ENCODE results near the gene CSHL1. TPM values are rescaled to one million over a fixed set of nuclear protein-coding genes. Genes with fewer than 3 reads are reported as not detected.
A peak's percentile ranks its signal among the peaks of the same experiment; 100 is the strongest.
"Not testable (repeated sequence)": the region's sequence is repeated elsewhere in the genome, so short reads cannot be mapped to it uniquely, and the experiment has no call there.

Gene CSHL1
- total RNA-seq, 1 donor from 2014 or later = not detected

DNA sequence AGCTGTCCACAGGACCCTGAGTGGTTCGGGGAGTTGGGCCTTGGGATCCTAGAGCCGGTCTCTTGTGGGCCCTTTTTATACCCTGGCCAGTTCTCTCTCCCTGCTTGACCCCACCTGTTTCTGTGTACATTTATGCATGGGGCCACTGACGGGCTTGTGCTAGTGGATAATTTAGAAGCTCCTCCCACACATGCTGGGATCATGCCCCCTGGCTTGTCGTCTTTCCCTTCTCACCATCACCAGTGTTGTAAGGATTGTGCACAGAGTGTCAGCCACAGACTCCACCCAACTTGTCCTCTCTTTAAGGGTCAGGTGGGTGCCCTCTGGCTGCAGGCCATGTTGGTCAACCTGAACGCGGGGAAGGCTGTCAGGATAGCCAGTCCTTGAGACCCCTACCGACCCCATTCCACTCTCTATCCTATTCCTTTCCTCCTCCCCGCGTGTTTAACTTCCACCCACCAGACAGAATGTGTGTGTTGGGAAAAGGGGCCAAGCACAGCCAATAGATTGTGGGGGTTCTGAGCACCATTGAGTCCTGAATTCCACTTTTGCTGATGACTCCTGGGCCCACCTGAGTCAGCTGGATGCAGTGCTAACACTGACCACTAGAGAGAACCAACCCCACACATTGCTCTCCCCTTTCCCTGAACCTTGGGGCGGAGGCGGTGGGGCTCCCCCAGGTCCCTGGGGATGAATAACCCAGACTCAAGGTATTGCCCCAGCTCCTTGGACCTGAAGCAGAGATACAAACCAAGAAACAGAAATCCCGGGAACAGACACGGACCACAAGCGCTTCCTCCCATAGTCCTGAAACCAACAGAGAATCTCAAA lies 14.3 kb downstream of the CSHL1 start, which contains the start of gene CSH1:
CSH1 (minus strand) TSS at position 51 of the 831 bp plus-strand sequence. CDS start 63 bp downstream, outside the sequence.
- H3K27ac ChIP-seq, H3K27me3 ChIP-seq: not testable (repeated sequence)

DNA sequence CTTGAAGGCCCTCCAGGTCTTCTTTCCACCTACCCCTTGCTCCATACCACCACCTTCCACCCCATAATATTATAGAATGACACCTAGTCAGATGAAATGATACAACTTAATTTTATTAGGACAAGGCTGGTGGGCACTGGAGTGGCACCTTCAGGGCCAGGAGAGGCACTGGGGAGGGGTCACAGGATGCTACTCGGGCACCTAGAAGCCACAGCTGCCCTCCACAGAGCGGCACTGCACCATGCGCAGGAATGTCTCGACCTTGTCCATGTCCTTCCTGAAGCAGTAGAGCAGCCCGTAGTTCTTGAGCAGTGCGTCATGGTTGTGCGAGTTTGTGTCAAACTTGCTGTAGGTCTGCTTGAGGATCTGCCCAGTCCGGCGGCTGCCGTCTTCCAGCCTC lies 16.2 kb downstream of the CSHL1 start:
- intact Hi-C loops (cut with DNase I); DNase-seq (ENCODE audit: extremely low spot score in 2 of 2): not testable (repeated sequence)

More for the DNA sequence above, 14.3 kb downstream of the CSHL1 start, which contains the start of gene CSH1:
- H3K36me3 ChIP-seq; H3K4me1 ChIP-seq; DNase-seq (ENCODE audit: extremely low spot score in 2 of 2); H3K4me3 ChIP-seq; H3K9me3 ChIP-seq; intact Hi-C loops (cut with DNase I): not testable (repeated sequence)

DNA sequence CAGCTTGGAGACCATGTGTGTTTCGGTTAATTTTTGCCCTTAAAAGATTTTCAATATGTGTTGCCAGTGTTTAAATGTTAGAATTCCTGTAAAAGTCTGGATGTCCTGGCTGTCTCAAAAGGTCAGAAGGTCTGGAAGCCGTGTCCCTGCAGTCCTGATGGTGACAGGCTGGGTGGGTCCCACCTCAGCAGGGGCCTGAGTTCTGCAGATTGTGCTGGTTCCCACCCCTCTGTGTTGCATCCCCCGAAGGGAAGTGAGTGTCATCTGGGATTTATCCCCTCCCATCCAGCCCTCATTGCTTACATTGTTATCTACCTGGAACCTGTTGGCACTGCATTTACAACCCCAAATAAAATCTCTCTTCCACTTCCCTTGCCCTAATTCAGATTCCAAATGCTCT lies 17.0 kb downstream of the CSHL1 start:
- H3K27me3 ChIP-seq; H3K36me3 ChIP-seq; DNase-seq (ENCODE audit: extremely low spot score in 2 of 2); H3K9me3 ChIP-seq; H3K4me3 ChIP-seq; intact Hi-C loops (cut with DNase I); H3K27ac ChIP-seq; H3K4me1 ChIP-seq: not testable (repeated sequence)

More for the DNA sequence above, 16.2 kb downstream of the CSHL1 start:
- H3K36me3 ChIP-seq, H3K4me1 ChIP-seq, H3K27ac ChIP-seq, H3K27me3 ChIP-seq, H3K9me3 ChIP-seq, H3K4me3 ChIP-seq: not testable (repeated sequence)

DNA sequence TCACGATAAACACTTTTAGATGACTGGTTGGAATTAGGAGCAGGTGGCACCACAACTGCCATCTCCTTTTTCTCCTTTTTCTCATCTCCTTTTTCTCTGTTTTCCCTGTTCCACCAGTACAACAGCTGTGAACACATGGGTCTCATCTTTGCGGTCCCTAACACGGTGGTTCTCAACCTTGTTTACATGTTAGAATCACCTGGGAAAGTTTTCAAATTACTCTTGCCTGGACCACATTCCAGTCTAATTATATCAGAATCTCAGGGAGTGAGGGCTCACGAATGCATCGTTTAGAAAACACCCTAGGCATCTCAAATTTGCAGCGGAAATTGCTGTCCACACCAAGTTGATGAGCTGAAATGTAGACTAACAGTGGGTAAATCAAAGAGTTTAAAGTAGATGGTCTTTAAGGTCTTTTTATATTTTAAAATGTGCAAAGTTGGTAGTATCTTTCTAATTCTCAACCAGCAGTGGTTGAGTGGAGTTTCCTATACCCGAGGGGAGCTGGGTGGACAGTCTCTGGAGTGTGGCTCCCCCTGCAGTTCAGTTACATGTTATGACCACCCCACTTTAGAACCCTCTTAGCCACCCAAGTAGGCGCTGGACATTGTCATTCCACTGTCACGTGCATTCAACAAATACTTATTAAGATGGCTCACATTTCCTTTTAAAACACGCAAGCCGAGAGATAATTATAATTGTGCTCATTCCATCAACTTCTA lies 18.6 kb downstream of the CSHL1 start:
- intact Hi-C loops (cut with DNase I) = not testable (repeated sequence)

DNA sequence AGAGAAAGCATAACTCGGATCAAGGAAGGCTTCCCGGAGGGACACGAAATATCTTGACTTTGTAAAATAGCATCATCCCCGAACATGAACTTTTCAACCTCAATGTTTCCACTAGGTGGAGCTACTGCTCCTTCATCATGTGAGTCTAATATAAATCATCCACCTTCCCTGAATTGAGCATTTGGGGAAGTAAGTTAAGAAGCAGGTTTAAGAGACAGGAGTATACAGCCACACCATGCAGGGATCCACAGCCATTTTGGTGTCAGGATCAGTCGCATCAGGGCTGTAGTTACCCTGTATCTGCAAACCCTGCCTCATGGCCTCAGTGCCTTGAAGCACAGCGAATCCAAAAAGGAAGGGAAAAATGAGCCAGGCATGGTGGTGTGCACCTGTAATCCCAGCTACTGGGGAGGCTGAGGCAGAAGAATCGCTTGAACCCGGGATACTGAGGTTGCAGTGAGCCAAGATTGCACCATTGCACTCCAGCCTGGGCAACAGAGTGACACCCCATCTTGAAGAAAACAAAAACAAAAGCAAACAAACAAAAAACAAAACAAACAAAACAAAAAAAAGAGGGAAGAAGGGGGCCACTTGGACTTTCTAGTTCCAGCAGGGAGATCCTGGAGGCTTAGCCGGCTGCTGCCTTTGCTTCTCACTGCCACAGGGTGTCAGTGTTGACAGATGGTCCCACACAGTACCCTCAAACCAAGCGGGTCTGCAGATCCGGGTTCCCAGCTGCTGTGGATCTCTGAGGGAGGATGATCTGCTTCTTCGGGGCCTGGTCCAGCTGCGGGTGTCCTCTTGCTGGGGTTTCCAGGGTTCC lies 21.8 kb downstream of the CSHL1 start:
- TF ChIP-seq, protein P1, sequence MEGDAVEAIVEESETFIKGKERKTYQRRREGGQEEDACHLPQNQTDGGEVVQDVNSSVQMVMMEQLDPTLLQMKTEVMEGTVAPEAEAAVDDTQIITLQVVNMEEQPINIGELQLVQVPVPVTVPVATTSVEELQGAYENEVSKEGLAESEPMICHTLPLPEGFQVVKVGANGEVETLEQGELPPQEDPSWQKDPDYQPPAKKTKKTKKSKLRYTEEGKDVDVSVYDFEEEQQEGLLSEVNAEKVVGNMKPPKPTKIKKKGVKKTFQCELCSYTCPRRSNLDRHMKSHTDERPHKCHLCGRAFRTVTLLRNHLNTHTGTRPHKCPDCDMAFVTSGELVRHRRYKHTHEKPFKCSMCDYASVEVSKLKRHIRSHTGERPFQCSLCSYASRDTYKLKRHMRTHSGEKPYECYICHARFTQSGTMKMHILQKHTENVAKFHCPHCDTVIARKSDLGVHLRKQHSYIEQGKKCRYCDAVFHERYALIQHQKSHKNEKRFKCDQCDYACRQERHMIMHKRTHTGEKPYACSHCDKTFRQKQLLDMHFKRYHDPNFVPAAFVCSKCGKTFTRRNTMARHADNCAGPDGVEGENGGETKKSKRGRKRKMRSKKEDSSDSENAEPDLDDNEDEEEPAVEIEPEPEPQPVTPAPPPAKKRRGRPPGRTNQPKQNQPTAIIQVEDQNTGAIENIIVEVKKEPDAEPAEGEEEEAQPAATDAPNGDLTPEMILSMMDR (IDR thresholded peaks at IDR 0.05) = peak in 1 of 3 experiments; percentile 16
- H3K4me3 ChIP-seq; DNase-seq (ENCODE audit: extremely low spot score in 2 of 2); H3K9me3 ChIP-seq; H3K27ac ChIP-seq; H3K36me3 ChIP-seq; intact Hi-C loops (cut with DNase I); H3K4me1 ChIP-seq; H3K27me3 ChIP-seq: not testable (repeated sequence)

More for the DNA sequence above, 18.6 kb downstream of the CSHL1 start:
- H3K36me3 ChIP-seq; H3K27me3 ChIP-seq; H3K4me1 ChIP-seq; DNase-seq (ENCODE audit: extremely low spot score in 2 of 2); H3K4me3 ChIP-seq; H3K9me3 ChIP-seq; H3K27ac ChIP-seq: not testable (repeated sequence)

DNA sequence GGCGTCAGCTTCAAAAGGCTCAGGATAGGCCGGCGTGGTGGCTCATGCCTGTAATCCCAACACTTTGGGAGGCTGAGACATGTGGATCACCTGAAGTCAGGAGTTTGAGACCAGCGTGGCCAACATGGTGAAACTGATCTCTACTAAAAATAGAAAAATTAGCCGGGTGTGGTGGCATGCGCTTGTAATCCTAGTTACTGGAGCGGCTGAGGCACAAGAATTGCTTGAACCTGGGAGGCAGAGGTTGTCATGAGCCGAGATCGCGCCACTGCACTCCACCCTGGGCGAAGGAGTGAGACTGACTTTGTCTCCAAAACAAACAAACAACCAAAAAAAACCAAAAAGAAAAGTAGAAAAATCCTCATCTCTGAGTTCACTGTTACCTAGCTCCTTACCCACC lies 25.9 kb downstream of the CSHL1 start:
- H3K4me1 ChIP-seq; H3K27me3 ChIP-seq; H3K4me3 ChIP-seq; H3K9me3 ChIP-seq; H3K36me3 ChIP-seq; H3K27ac ChIP-seq; intact Hi-C loops (cut with DNase I); DNase-seq (ENCODE audit: extremely low spot score in 2 of 2): not testable (repeated sequence)

DNA sequence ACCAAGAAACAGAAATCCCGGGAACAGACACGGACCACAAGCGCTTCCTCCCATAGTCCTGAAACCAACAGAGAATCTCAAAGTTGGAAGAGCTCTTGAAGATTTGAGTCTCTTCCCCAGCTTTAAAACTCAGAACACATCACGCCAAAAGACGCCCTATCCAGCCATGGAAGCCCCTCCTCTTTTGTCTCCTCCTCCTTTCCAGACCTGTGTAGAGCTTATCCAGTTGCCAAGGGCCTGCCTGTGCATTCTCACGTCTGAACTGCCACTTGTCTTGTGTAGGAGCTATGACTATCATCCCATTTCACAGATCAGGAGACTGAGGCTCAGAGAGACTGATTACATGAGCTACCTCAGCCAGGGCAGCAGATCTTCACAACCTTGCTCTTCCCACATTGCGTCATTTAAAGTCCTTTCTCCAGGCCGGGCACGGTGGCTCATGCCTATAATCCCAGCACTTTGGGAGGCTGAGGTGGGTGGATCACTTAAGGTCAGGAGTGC lies 28.4 kb downstream of the CSHL1 start:
- H3K36me3 ChIP-seq; H3K4me3 ChIP-seq; H3K9me3 ChIP-seq; intact Hi-C loops (cut with DNase I); H3K27me3 ChIP-seq; H3K4me1 ChIP-seq; DNase-seq (ENCODE audit: extremely low spot score in 2 of 2); H3K27ac ChIP-seq: not testable (repeated sequence)
